IMR-90 (cell line): ENCODE results near the gene CD79A. TPM values are rescaled to one million over a fixed set of nuclear protein-coding genes. Genes with fewer than 3 reads are reported as not detected.

Source experiments
- ATAC-seq: fragments of 200-7000 bp; cut with Tn5 transposase; 2 replicates; pipeline ENCODE4 v1.9.1; 2020; ENCODE audit warnings: low read depth, mild to moderate bottlenecking, moderate library complexity
- BruUV-seq: library from RNA; stranded (reverse); fragments of 400-500 nt; replicated peaks from 2 replicates; lab custom pipeline; 2021; lab: Mats Ljungman, UMichigan
- CTCF ChIA-PET: fragments of 300-600 bp; formaldehyde crosslinking; extraction: SDS; loops from one replicate; lab custom pipeline; 2021; ENCODE audit warnings: antibody characterized with exemption; lab: Yijun Ruan, JAX
- POLR2A ChIA-PET: fragments of 300-600 bp; sonication (Branson Sonifier 250); formaldehyde crosslinking; loops from one replicate; lab custom pipeline; 2022; ENCODE audit warnings: antibody characterized with exemption; ENCODE audit not compliant: unreplicated experiment; lab: Charles Lee
- DNase-seq: peaks from one replicate; pipeline ENCODE4 v3.0.0; 2013
- H2AFZ ChIP-seq: replicated peaks from 2 replicates; pipeline ENCODE3; 2013; ENCODE audit warnings: low read length, mild to moderate bottlenecking; ENCODE audit not compliant: poor library complexity
- H2AK5ac ChIP-seq: 2 replicates; pipeline ENCODE4 v1.6.1; 2013; ENCODE audit warnings: low read depth, low read length, inconsistent platforms
- H2AK9ac ChIP-seq: replicated peaks from 2 replicates; pipeline ENCODE3; 2013; ENCODE audit warnings: mild to moderate bottlenecking, low read depth, low read length, moderate library complexity; ENCODE audit not compliant: poor library complexity
- H2BK120ac ChIP-seq: 2 replicates; pipeline ENCODE4 v1.6.1; 2013; ENCODE audit warnings: low read depth, low read length, inconsistent platforms
- H2BK15ac ChIP-seq: 3 replicates; pipeline ENCODE4 v1.6.1; 2013; ENCODE audit warnings: low read depth, low read length, inconsistent platforms
- H2BK20ac ChIP-seq: 2 replicates; pipeline ENCODE4 v1.6.1; 2013; ENCODE audit warnings: low read depth, mild to moderate bottlenecking, inconsistent platforms, low read length, moderate library complexity
- H2BK5ac ChIP-seq: 2 replicates; pipeline ENCODE4 v1.6.1; 2013; ENCODE audit warnings: mild to moderate bottlenecking, low read depth, low read length, inconsistent platforms; ENCODE audit not compliant: poor library complexity, severe bottlenecking
- H3K14ac ChIP-seq: replicated peaks from 2 replicates; pipeline ENCODE4 v1.6.1; 2013; ENCODE audit warnings: low read depth, low read length, inconsistent platforms
- H3K18ac ChIP-seq: 2 replicates; pipeline ENCODE4 v1.6.1; 2013; ENCODE audit warnings: low read depth, low read length, control low read depth
- H3K23ac ChIP-seq: 2 replicates; pipeline ENCODE4 v1.6.1; 2013; ENCODE audit warnings: low read depth, low read length, inconsistent platforms
- H3K27ac ChIP-seq: 2 replicates; pipeline ENCODE4 v1.5.1; 2013; ENCODE audit warnings: mild to moderate bottlenecking, control low read depth, low read length; ENCODE audit not compliant: insufficient read depth
- H3K27me3 ChIP-seq: 2 replicates; pipeline ENCODE4 v1.6.1; 2013; ENCODE audit warnings: low read length; ENCODE audit not compliant: control insufficient read depth, insufficient read depth
- H3K36me3 ChIP-seq: 2 replicates; pipeline ENCODE4 v1.6.1; 2013; ENCODE audit warnings: low read length, mixed read lengths; ENCODE audit not compliant: control insufficient read depth, insufficient read depth
- H3K4ac ChIP-seq: 2 replicates; pipeline ENCODE4 v1.6.1; 2013; ENCODE audit warnings: low read depth, low read length, inconsistent platforms
- H3K4me1 ChIP-seq: 2 replicates; pipeline ENCODE4 v1.6.1; 2013; ENCODE audit warnings: low read length, mixed read lengths; ENCODE audit not compliant: control insufficient read depth, insufficient read depth
- H3K4me2 ChIP-seq: 2 replicates; pipeline ENCODE4 v1.6.1; 2013; ENCODE audit warnings: low read depth, mild to moderate bottlenecking, control low read depth, low read length, moderate library complexity
- H3K4me3 ChIP-seq: 2 replicates; pipeline ENCODE4 v1.5.1; 2013; ENCODE audit warnings: low read depth, mild to moderate bottlenecking, control low read depth, low read length, moderate library complexity; ENCODE audit not compliant: insufficient read depth
- H3K56ac ChIP-seq: 2 replicates; pipeline ENCODE4 v1.6.1; 2013; ENCODE audit warnings: low read length, inconsistent platforms; ENCODE audit not compliant: insufficient read depth; ENCODE audit errors: extremely low read depth
- H3K79me1 ChIP-seq, 2 experiments: 2 replicates each; pipeline ENCODE4 v1.6.1; 2013; ENCODE audit warnings: low read length in 2 of 2, inconsistent platforms in 1 of 2, low read depth in 1 of 2
- H3K9ac ChIP-seq: 2 replicates; pipeline ENCODE4 v1.6.1; 2013; ENCODE audit warnings: low read depth, low read length, control low read depth
- H3K9me1 ChIP-seq: 2 replicates; pipeline ENCODE4 v1.6.1; 2013; ENCODE audit warnings: low read length, inconsistent platforms; ENCODE audit not compliant: insufficient read depth
- H3K9me3 ChIP-seq: 2 replicates; pipeline ENCODE4 v1.6.1; 2013; ENCODE audit warnings: low read length; ENCODE audit not compliant: control insufficient read depth, insufficient read depth
- H4K20me1 ChIP-seq: 2 replicates; pipeline ENCODE4 v1.6.1; 2013; ENCODE audit warnings: low read length, inconsistent platforms; ENCODE audit not compliant: insufficient read depth
- H4K5ac ChIP-seq: 2 replicates; pipeline ENCODE4 v1.6.1; 2013; ENCODE audit warnings: mild to moderate bottlenecking, low read depth, low read length, control low read depth
- H4K8ac ChIP-seq, 2 experiments: 2 replicates each; pipeline ENCODE4 v1.6.1; 2013; ENCODE audit warnings: low read depth in 2 of 2, low read length in 2 of 2, control low read depth in 1 of 2, inconsistent platforms in 1 of 2
- H4K91ac ChIP-seq: 2 replicates; pipeline ENCODE4 v1.6.1; 2013; ENCODE audit warnings: low read depth, low read length, inconsistent platforms; ENCODE audit not compliant: insufficient read depth
- BHLHE40 ChIP-seq: fragments of 150-350 bp; IDR thresholded peaks from 2 replicates; pipeline ENCODE4 v1.6.1; 2016; ENCODE audit warnings: mild to moderate bottlenecking, low read depth, low read length
- MAFK ChIP-seq: IDR thresholded peaks from 2 replicates; pipeline ENCODE4 v1.6.1; 2012; ENCODE audit warnings: low read depth, low read length, improper control_type of control experiment
- MXI1 ChIP-seq: IDR thresholded peaks from 2 replicates; pipeline ENCODE4 v1.6.1; 2012; ENCODE audit warnings: low read depth, mild to moderate bottlenecking, low read length, moderate library complexity, borderline replicate concordance
- POLR2A ChIP-seq: IDR thresholded peaks from 2 replicates; pipeline ENCODE4 v1.6.1; 2012; ENCODE audit warnings: mild to moderate bottlenecking, low read depth, low read length
- RAD21 ChIP-seq: IDR thresholded peaks from 2 replicates; pipeline ENCODE4 v1.6.1; 2012; ENCODE audit warnings: low read length, improper control_type of control experiment
- RFX5 ChIP-seq: IDR thresholded peaks from 2 replicates; pipeline ENCODE4 v1.8.0; 2012; ENCODE audit warnings: low read depth, mild to moderate bottlenecking, low read length, moderate library complexity
- WGBS, 2 experiments: methylation state at CpG; one replicate each; pipeline versions ENCODE4 v1.1.5 to v1.1.7; 2013; ENCODE audit warnings: missing lambda C conversion rate in 2 of 2; ENCODE audit not compliant: insufficient read length in 1 of 2; ENCODE audit errors: extremely low coverage in 2 of 2; 5-methylcytosine and 5-hydroxymethylcytosine counted together
- dilution Hi-C: fragments of 300-500 bp; cut with HindIII; formaldehyde crosslinking; loops from one replicate; pipeline ENCODE4 v1.14.3; 2018; ENCODE audit warnings: low sequenced_read_pairs; ENCODE audit not compliant: unreplicated experiment
- in situ Hi-C: fragments of 300-500 bp; cut with MboI; formaldehyde crosslinking; loops from 3 replicates; pipeline ENCODE4 v1.14.3; 2019; ENCODE audit warnings: low sequenced_read_pairs, inconsistent platforms, mixed read lengths
- intact Hi-C: fragments of 100-400 bp; cut with micrococcal nuclease; formaldehyde crosslinking; loops from 2 replicates; pipeline ENCODE4 v1.10.0; 2022
- polyA plus RNA-seq, 3 experiments: library from polyadenylated mRNA; depleted of rRNA; stranded (reverse); fragments of >200 nt; gene quantifications; 2 replicates each; pipeline ENCODE4 v1.2.3, GENCODE V29; 2012; ENCODE audit warnings: low replicate concordance in 1 of 3
- total RNA-seq: library from RNA; depleted of rRNA; stranded (reverse); fragments of >200 nt; gene quantifications from 2 replicates; pipeline ENCODE4 v1.2.3, GENCODE V29; 2012

CD79A gene
- total and polyA plus RNA-seq, 2 of the 4 experiments (the other 2 are of a cell fraction), result 0.19 TPM; not detected in 1

GRCh38 chr19:41917676-41918075 is 40.6 kb downstream of the CD79A start:
- Histone ChIP-seq H3K4ac (no peak overlapping the region), H3K23ac (no peak overlapping the region), H2BK5ac (no peak overlapping the region), H3K79me1 (no peaks in the 10 kb centered on the region), H4K5ac (no peak overlapping the region), H2AFZ (no peak overlapping the region), H3K27me3 (peaks cover 84% of the 10 kb centered on the region), H3K9ac (no peak overlapping the region), H3K27ac (no peak overlapping the region), H3K4me1 (0 out of 2 replicates have a peak, but pooled peaks cover 2% of the 10 kb centered on the region), H3K9me1 (peaks cover 20% of the 10 kb centered on the region), H3K36me3 (no peaks in the 10 kb centered on the region), H3K4me3 (no peak overlapping the region), H4K20me1 (peaks cover 16% of the 10 kb centered on the region), H3K14ac (no peak overlapping the region), H2AK5ac (no peak overlapping the region), H3K9me3 (no peaks in the 10 kb centered on the region), H4K8ac (no peak overlapping the region), H3K18ac (no peak overlapping the region), H3K56ac (no peak overlapping the region), H4K91ac (no peak overlapping the region), H2BK15ac (no peak overlapping the region), H2AK9ac (no peak overlapping the region), H2BK120ac (no peak overlapping the region), H3K4me2 (no peak overlapping the region), H2BK20ac (no peak overlapping the region)
- ChIA-PET CTCF (no interaction called here), POLR2A (no interaction called here)
- 52% methylated on average over 3 of the region's 12 CpGs; no CpG with 5 or more reads in 1 of the 2 experiments for WGBS, 2 experiments
- intact Hi-C loops, result no loop called here
- dilution Hi-C loops, result no loop called here
- no TSS peak for BruUV-seq
- in situ Hi-C loops, result no loop called here
- DNase-seq, result no peak
- ATAC-seq, result no peak
- TF ChIP-seq POLR2A (no peak), BHLHE40 (no peak), RAD21 (no peak), RFX5 (no peak), MXI1 (no peak), MAFK (no peak)
